NB4 (cell line): Measurements from ENCODE around the gene CHAT.

ENCODE experiments used
- CTCF ChIP-seq: IDR thresholded peaks from one replicate; pipeline ENCODE4 v1.5.1; 2012; ENCODE audit warnings: low read depth, low read length
- MAX ChIP-seq: IDR thresholded peaks from 2 replicates; pipeline ENCODE4 v1.6.1; 2011; ENCODE audit warnings: low read depth, low read length
- MYC ChIP-seq: IDR thresholded peaks from 2 replicates; pipeline ENCODE4 v1.6.1; 2011; ENCODE audit warnings: low read depth, low read length
- POLR2A ChIP-seq: IDR thresholded peaks from 2 replicates; pipeline ENCODE4 v1.6.1; 2011; ENCODE audit warnings: mild to moderate bottlenecking; ENCODE audit not compliant: insufficient read length; ENCODE audit errors: extremely low read depth

GRCh38 chr10:49567810-49568209 is 46.0 kb upstream of the CHAT start:
- TF ChIP-seq CTCF (no peak), MYC (no peak), MAX (no peak), POLR2A (no peak)
